Right lobe of liver (tissue), 4 donors: ENCODE results near the gene DIRAS1.

Experiments
- POLR2A ChIP-seq: fragments of 450-650 bp; IDR thresholded peaks from one replicate; pipeline ENCODE4 v1.6.1; 2017; ENCODE audit warnings: antibody characterized with exemption, mild to moderate bottlenecking
- TF ChIP-seq, protein P1 (sequence below), 4 donors: fragments of 200-600 bp in 3 of 4; fragments of 450-650 bp in 1 of 4; IDR thresholded peaks; one replicate each; pipeline versions ENCODE4 v1.5.1 to v1.8.0; 2016 to 2022; ENCODE audit warnings: antibody characterized with exemption in 4 of 4, mild to moderate bottlenecking in 2 of 4
- donor health status: DM: no; HTN: no; CAD: no.
- donor health status: DM: no; HTN: no; CAD: no.
- donor health status: DM: no; HTN: yes; CAD: no.

- TF ChIP-seq, protein P1, sequence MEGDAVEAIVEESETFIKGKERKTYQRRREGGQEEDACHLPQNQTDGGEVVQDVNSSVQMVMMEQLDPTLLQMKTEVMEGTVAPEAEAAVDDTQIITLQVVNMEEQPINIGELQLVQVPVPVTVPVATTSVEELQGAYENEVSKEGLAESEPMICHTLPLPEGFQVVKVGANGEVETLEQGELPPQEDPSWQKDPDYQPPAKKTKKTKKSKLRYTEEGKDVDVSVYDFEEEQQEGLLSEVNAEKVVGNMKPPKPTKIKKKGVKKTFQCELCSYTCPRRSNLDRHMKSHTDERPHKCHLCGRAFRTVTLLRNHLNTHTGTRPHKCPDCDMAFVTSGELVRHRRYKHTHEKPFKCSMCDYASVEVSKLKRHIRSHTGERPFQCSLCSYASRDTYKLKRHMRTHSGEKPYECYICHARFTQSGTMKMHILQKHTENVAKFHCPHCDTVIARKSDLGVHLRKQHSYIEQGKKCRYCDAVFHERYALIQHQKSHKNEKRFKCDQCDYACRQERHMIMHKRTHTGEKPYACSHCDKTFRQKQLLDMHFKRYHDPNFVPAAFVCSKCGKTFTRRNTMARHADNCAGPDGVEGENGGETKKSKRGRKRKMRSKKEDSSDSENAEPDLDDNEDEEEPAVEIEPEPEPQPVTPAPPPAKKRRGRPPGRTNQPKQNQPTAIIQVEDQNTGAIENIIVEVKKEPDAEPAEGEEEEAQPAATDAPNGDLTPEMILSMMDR (IDR thresholded peaks at IDR 0.05) = no peak
- TF ChIP-seq POLR2A = no peak
Measured at GRCh38 chr19:2700660-2701360, 20.4 kb downstream of the DIRAS1 start.
